GM12872 (cell line): ENCODE results near the gene RASSF5.

Experiments used
- CTCF ChIP-seq: IDR thresholded peaks from 3 replicates; pipeline ENCODE4 v1.5.1; 2011; ENCODE audit warnings: low read depth, mild to moderate bottlenecking, low read length, moderate library complexity; ENCODE audit not compliant: insufficient read depth

Gene RASSF5

GRCh38 chr1:206506405-206507283, 687 bp upstream of the RASSF5 start:
- TF ChIP-seq CTCF, result no peak

- no peak for TF ChIP-seq CTCF
Measured at GRCh38 chr1:206508130-206508889, 979 bp downstream of the RASSF5 start.

- no peak for TF ChIP-seq CTCF
Measured at GRCh38 chr1:206508956-206509355, 1.6 kb downstream of the RASSF5 start.

- no peak for TF ChIP-seq CTCF
Measured at GRCh38 chr1:206509612-206510257, 2.4 kb downstream of the RASSF5 start.

- TF ChIP-seq CTCF, result no peak
Measured at GRCh38 chr1:206510371-206510770, 3.0 kb downstream of the RASSF5 start.

- no peak for TF ChIP-seq CTCF
Measured at GRCh38 chr1:206511362-206512057, 4.2 kb downstream of the RASSF5 start.
